AG09319 (cell line): Measurements from ENCODE around the gene LAMTOR2.

Source experiments
- DNase-seq: peaks from one replicate; pipeline ENCODE4 v3.0.0-alpha.2; 2010; ENCODE audit warnings: low read depth; ENCODE audit errors: extremely low read depth
- TF ChIP-seq, protein P1 (sequence below): IDR thresholded peaks from 2 replicates; pipeline ENCODE4 v1.5.1; 2011; ENCODE audit warnings: low read depth, mild to moderate bottlenecking, inconsistent platforms, low read length, moderate library complexity

Gene LAMTOR2

DNA sequence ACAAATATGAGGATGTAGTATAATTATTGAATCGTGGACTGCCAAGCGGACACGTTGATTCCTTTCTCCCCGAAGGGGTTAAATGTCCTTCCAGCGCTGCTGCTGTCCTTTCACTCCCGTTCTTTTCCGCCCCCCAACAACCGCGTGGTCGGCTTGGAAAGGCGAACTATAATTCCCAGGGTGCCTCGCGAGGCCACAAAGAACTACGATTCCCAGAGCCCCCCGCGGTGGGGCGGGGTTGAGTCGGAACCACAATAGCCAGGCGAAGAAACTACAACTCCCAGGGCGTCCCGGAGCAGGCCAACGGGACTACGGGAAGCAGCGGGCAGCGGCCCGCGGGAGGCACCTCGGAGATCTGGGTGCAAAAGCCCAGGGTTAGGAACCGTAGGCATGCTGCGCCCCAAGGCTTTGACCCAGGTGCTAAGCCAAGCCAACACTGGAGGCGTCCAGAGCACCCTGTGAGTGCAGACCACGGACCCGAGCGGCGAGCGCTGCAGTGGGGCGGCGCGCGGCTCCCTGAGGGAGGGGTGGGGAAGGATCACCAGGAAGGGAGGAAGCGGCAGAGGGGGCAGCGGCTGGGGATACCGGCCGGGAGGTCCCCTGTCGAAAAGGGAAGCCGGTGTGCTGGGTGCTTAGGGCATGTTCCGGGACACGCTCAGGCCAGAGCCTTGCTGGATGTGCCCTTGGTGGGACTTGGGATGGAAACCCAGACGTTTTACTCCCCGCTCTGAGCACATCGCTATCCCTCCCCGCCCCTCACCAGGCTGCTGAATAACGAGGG is at the start of gene LAMTOR2:
Gene LAMTOR2, plus strand, starts transcription at position 283 of the 781 bp plus-strand sequence. Its CDS starts 108 bp downstream, at position 391.
- TF ChIP-seq, protein P1, sequence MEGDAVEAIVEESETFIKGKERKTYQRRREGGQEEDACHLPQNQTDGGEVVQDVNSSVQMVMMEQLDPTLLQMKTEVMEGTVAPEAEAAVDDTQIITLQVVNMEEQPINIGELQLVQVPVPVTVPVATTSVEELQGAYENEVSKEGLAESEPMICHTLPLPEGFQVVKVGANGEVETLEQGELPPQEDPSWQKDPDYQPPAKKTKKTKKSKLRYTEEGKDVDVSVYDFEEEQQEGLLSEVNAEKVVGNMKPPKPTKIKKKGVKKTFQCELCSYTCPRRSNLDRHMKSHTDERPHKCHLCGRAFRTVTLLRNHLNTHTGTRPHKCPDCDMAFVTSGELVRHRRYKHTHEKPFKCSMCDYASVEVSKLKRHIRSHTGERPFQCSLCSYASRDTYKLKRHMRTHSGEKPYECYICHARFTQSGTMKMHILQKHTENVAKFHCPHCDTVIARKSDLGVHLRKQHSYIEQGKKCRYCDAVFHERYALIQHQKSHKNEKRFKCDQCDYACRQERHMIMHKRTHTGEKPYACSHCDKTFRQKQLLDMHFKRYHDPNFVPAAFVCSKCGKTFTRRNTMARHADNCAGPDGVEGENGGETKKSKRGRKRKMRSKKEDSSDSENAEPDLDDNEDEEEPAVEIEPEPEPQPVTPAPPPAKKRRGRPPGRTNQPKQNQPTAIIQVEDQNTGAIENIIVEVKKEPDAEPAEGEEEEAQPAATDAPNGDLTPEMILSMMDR, result no peak; the same call in 1 of the 2 replicates
- DNase-seq, result peak; percentile 83

GRCh38 chr1:156004843-156005584 is 49.6 kb upstream of the LAMTOR2 start:
- TF ChIP-seq, protein P1, result no peak
- DNase-seq, result no peak

DNA sequence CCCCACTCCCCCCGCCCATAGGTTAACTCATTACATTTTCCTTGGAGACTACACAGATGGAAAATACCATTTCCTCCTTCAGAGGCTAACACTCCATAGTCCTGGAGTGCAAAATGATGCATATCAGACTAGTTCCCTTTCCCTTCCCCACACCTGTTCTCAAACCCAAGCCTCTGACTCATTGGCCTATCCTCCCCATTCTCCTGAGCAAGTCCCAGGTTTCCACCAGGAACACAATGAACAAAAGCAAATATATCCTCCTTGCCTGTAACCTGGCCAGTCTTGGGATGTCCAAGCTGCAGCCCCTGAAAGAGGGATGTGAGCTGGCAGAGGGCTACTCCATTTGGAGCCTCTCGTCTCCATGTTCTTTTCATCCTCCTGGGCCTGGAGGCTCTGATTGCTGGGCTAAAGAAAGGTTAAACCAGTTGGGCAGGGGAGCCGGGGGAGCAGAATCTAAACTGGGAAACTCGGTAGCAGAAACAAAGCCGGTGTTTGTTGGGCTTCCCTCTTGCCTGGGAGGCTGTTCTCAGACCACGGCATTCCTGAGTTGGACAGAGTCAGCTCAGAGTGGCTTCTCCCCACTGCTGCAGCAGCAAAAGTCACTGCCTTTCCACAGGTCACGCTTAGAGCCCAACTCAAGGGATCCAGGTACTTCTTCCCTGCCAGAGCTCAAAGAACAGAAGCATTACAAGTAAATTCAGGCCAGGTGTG is 47.8 kb upstream of the LAMTOR2 start:
- DNase-seq, result no peak
- TF ChIP-seq, protein P1, result no peak

DNA sequence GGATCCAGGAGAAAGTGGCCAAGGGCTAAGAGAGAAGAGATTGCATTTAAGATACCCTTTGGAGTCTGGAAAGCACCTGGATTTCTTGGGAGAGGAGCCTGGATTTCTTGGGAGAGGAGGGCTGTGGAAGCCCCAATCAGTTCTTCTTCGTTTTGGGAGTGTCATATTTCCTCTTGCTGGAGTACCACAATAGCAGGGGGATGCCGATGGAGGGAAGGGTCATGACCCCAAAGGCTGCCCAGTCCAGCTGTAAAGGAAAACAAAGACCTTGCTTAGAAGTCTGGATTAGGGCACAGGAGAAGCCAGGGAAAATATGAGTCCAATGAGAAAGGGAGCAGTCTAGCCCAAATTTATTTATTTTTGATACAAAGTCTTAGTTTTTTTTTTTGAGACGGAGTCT is 45.2 kb upstream of the LAMTOR2 start:
- DNase-seq, result no peak
- TF ChIP-seq, protein P1, result no peak

DNA sequence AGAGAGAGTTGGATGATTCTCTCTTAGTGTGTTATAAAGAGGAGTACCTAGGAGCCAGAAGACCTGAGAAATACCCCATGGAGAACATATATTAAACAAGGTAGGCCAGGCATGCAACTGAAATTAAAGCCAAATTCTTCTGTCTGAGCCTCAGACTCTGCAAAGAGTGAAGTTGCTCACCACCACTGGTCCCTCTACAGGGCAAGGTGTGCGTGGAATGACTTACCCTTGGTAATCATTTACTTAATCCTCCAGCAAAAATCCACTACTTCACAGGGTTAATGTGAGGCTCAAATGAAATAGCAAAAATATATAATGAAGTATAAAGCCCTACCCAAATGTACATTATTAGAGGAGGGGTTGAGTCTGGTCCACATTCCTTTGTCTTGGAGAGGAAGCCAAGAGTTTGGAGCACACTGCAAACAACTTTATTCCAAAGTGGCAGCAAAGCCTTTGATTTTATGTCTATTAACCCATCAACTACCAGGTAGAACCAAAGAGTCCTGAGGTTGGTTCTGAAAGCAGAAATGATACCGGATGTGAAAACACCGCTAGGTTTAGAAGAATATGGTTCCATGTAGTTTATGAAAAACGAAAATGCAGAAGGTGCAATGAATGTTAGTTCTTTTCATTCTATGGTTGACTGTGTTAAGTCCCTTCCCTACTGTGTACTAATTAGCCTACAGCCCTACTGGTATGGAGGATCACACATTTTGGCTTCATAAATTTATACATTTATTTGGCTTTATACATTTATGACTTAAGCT is 42.3 kb upstream of the LAMTOR2 start:
- DNase-seq, result no peak
- TF ChIP-seq, protein P1, result no peak

- TF ChIP-seq, protein P1, result no peak
- no peak for DNase-seq
Measured at GRCh38 chr1:156014829-156015228, 39.8 kb upstream of the LAMTOR2 start.
